GM23338 (cell line): ENCODE results near the gene FYN.

ENCODE experiments used
- CREB1 ChIP-seq: fragments of 250-450 bp; sonication (Bioruptor Pico); IDR thresholded peaks from 2 replicates; pipeline ENCODE4 v1.5.0; 2020; ENCODE audit warnings: low read depth, mild to moderate bottlenecking, moderate library complexity
- EZH2 ChIP-seq: fragments of 200-600 bp; sonication (generic); IDR thresholded peaks from one replicate; pipeline ENCODE4 v1.8.0; 2017; ENCODE audit warnings: antibody characterized with exemption, mild to moderate bottlenecking, low read depth; ENCODE audit not compliant: unreplicated experiment
- EZH2phosphoT487 ChIP-seq: fragments of 200-600 bp; sonication (generic); IDR thresholded peaks from one replicate; pipeline ENCODE4 v1.8.1; 2018; ENCODE audit warnings: antibody characterized with exemption; ENCODE audit not compliant: unreplicated experiment
- POLR2AphosphoS5 ChIP-seq: IDR thresholded peaks from 2 replicates; pipeline ENCODE4 v1.6.1; 2016; ENCODE audit warnings: antibody characterized with exemption, low read depth
- STAT1 ChIP-seq: IDR thresholded peaks from one replicate; pipeline ENCODE4 v1.6.1; 2016; ENCODE audit warnings: antibody characterized with exemption; ENCODE audit not compliant: unreplicated experiment
- TF ChIP-seq, protein P1 (sequence below), 2 experiments: fragments of 200-600 bp in 1 of 2; sonication (generic) in 1 of 2; conservative IDR thresholded peaks; 2 replicates each; pipeline versions ENCODE4 v1.5.1 to v1.6.1; 2016 to 2017; ENCODE audit warnings: antibody characterized with exemption in 2 of 2, low read depth in 2 of 2, mild to moderate bottlenecking in 2 of 2, moderate library complexity in 1 of 2
- TF ChIP-seq, protein P2 (sequence below): IDR thresholded peaks from 2 replicates; pipeline ENCODE4 v1.6.1; 2016; ENCODE audit warnings: antibody characterized with exemption
- TF ChIP-seq, protein P3 (sequence below): IDR thresholded peaks from one replicate; pipeline ENCODE4 v1.6.1; 2018; ENCODE audit warnings: antibody characterized with exemption; ENCODE audit not compliant: unreplicated experiment

DNA sequence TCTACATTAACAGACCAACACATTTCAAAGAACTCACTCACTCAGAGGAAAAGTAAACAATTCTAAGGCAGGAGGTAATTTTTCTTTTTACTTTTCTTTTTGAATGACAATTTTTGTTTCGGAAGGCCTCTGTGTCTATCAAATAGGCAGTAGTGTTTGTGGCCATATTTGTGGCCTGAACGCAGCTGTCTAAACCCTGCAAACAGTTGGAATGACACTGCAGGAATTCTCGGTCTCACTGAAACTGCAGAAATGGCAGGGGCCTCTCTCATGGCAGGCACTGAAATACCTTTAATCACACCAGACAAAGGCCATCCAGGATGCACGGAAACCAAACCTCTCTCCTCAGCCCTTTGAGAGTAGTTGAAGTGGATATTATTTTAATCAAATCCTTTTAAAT is 30.4 kb downstream of the FYN start:
- TF ChIP-seq POLR2AphosphoS5 (no peak), EZH2 (no peak), CREB1 (CRISPR knock-in tag) (no peak), STAT1 (no peak), EZH2phosphoT487 (no peak)
- TF ChIP-seq, protein P1, sequence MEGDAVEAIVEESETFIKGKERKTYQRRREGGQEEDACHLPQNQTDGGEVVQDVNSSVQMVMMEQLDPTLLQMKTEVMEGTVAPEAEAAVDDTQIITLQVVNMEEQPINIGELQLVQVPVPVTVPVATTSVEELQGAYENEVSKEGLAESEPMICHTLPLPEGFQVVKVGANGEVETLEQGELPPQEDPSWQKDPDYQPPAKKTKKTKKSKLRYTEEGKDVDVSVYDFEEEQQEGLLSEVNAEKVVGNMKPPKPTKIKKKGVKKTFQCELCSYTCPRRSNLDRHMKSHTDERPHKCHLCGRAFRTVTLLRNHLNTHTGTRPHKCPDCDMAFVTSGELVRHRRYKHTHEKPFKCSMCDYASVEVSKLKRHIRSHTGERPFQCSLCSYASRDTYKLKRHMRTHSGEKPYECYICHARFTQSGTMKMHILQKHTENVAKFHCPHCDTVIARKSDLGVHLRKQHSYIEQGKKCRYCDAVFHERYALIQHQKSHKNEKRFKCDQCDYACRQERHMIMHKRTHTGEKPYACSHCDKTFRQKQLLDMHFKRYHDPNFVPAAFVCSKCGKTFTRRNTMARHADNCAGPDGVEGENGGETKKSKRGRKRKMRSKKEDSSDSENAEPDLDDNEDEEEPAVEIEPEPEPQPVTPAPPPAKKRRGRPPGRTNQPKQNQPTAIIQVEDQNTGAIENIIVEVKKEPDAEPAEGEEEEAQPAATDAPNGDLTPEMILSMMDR (conservative IDR thresholded peaks at IDR 0.05; ENCODE audit: low read depth in 2 of 2), result no peak
- TF ChIP-seq, protein P2, sequence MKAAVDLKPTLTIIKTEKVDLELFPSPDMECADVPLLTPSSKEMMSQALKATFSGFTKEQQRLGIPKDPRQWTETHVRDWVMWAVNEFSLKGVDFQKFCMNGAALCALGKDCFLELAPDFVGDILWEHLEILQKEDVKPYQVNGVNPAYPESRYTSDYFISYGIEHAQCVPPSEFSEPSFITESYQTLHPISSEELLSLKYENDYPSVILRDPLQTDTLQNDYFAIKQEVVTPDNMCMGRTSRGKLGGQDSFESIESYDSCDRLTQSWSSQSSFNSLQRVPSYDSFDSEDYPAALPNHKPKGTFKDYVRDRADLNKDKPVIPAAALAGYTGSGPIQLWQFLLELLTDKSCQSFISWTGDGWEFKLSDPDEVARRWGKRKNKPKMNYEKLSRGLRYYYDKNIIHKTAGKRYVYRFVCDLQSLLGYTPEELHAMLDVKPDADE, result no peak
- TF ChIP-seq, protein P3, sequence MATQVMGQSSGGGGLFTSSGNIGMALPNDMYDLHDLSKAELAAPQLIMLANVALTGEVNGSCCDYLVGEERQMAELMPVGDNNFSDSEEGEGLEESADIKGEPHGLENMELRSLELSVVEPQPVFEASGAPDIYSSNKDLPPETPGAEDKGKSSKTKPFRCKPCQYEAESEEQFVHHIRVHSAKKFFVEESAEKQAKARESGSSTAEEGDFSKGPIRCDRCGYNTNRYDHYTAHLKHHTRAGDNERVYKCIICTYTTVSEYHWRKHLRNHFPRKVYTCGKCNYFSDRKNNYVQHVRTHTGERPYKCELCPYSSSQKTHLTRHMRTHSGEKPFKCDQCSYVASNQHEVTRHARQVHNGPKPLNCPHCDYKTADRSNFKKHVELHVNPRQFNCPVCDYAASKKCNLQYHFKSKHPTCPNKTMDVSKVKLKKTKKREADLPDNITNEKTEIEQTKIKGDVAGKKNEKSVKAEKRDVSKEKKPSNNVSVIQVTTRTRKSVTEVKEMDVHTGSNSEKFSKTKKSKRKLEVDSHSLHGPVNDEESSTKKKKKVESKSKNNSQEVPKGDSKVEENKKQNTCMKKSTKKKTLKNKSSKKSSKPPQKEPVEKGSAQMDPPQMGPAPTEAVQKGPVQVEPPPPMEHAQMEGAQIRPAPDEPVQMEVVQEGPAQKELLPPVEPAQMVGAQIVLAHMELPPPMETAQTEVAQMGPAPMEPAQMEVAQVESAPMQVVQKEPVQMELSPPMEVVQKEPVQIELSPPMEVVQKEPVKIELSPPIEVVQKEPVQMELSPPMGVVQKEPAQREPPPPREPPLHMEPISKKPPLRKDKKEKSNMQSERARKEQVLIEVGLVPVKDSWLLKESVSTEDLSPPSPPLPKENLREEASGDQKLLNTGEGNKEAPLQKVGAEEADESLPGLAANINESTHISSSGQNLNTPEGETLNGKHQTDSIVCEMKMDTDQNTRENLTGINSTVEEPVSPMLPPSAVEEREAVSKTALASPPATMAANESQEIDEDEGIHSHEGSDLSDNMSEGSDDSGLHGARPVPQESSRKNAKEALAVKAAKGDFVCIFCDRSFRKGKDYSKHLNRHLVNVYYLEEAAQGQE, result no peak
